A673 (cell line): ENCODE data around the gene AKAP5. TPM values are rescaled to one million over a fixed set of nuclear protein-coding genes. Genes with fewer than 3 reads are reported as not detected.

Experiments
- BruUV-seq: library from RNA; stranded (reverse); fragments of 400-500 nt; replicated peaks from 2 replicates; lab custom pipeline; 2021; lab: Mats Ljungman, UMichigan
- CTCF ChIA-PET: fragments of 300-600 bp; sonication (Branson Sonifier 250); formaldehyde crosslinking; loops from one replicate; lab custom pipeline; 2022; ENCODE audit warnings: antibody characterized with exemption; lab: Charles Lee
- POLR2A ChIA-PET: fragments of 300-600 bp; sonication (Branson Sonifier 250); formaldehyde crosslinking; loops from one replicate; lab custom pipeline; 2022; ENCODE audit warnings: antibody characterized with exemption; ENCODE audit not compliant: low non-redundant PET; lab: Charles Lee
- DNase-seq: peaks from one replicate; pipeline ENCODE4 v3.0.0-alpha.2; 2015; ENCODE audit warnings: low spot score
- H3K27ac ChIP-seq: fragments of 200-600 bp; sonication (generic); 2 replicates; pipeline ENCODE4 v1.5.1; 2016; ENCODE audit warnings: mixed run types, low read depth, mild to moderate bottlenecking, mixed read lengths, antibody characterized with exemption, low read length; ENCODE audit not compliant: poor library complexity, severe bottlenecking
- H3K27me3 ChIP-seq: fragments of 200-600 bp; sonication (generic); replicated peaks from 2 replicates; pipeline ENCODE4 v1.6.1; 2017; ENCODE audit warnings: mixed run types, low read depth, mild to moderate bottlenecking, mixed read lengths, antibody characterized with exemption, low read length; ENCODE audit not compliant: insufficient read depth, poor library complexity
- H3K36me3 ChIP-seq: fragments of 200-600 bp; sonication (generic); 2 replicates; pipeline ENCODE4 v1.6.1; 2016; ENCODE audit warnings: mixed run types, mild to moderate bottlenecking, mixed read lengths, antibody characterized with exemption, low read length; ENCODE audit not compliant: insufficient read depth, poor library complexity, severe bottlenecking
- H3K4me1 ChIP-seq: fragments of 200-600 bp; sonication (generic); 2 replicates; pipeline ENCODE4 v1.6.1; 2017; ENCODE audit warnings: mixed run types, mild to moderate bottlenecking, mixed read lengths, antibody characterized with exemption, low read length; ENCODE audit not compliant: insufficient read depth, poor library complexity, severe bottlenecking
- H3K4me3 ChIP-seq: fragments of 200-600 bp; sonication (generic); 2 replicates; pipeline ENCODE4 v1.5.1; 2016; ENCODE audit warnings: low read depth, mixed run types, mild to moderate bottlenecking, mixed read lengths, low read length; ENCODE audit not compliant: poor library complexity, severe bottlenecking
- H3K9me3 ChIP-seq: fragments of 200-600 bp; sonication (generic); 2 replicates; pipeline ENCODE4 v1.6.1; 2016; ENCODE audit warnings: mixed run types, low read depth, mild to moderate bottlenecking, mixed read lengths, antibody characterized with exemption, low read length; ENCODE audit not compliant: poor library complexity, severe bottlenecking
- CTCF ChIP-seq: fragments of 300-800, 200-600 bp; sonication (generic); conservative IDR thresholded peaks from 2 replicates; pipeline ENCODE4 v1.5.1; 2017; ENCODE audit warnings: low read depth, mild to moderate bottlenecking, antibody characterized with exemption, low read length, moderate library complexity, mixed read lengths
- EZH2 ChIP-seq: fragments of 200-600 bp; sonication (generic); IDR thresholded peaks from 2 replicates; pipeline ENCODE4 v1.6.1; 2017; ENCODE audit warnings: borderline replicate concordance, low read depth, mild to moderate bottlenecking, mixed read lengths, antibody characterized with exemption, low read length; ENCODE audit not compliant: poor library complexity, severe bottlenecking
- intact Hi-C: fragments of 100-400 bp; cut with micrococcal nuclease; formaldehyde crosslinking; loops from one replicate; pipeline ENCODE4 v1.10.0; 2022; ENCODE audit not compliant: unreplicated experiment
- total RNA-seq: library from RNA; stranded (reverse); gene quantifications from 2 replicates; pipeline ENCODE4 v1.2.3, GENCODE V29; 2021

Gene AKAP5
- total RNA-seq, 1 experiment from 2014 or later, result 2.6 TPM

- intact Hi-C loops, result no loop called here
- CTCF ChIA-PET, result no interaction called here
- peak; percentile 45 for DNase-seq
- Histone ChIP-seq H3K4me1 (no peaks in the 10 kb centered on the region), H3K9me3 (no peaks in the 10 kb centered on the region), H3K36me3 (peaks cover 88% of the 10 kb centered on the region), H3K27ac (no peak overlapping the region), H3K4me3 (no peak overlapping the region), H3K27me3 (no peaks in the 10 kb centered on the region)
- POLR2A ChIA-PET, result interaction anchor here (0.7 kb wide), 1 partner anchor 13 kb away, joined by 4 read pairs; no protein-coding TSS in a partner anchor
- TF ChIP-seq EZH2 (no peak), CTCF (no peak)
- no TSS peak for BruUV-seq
Observed at GRCh38 chr14:64421166-64421565, 44.1 kb upstream of the AKAP5 start.

GRCh38 chr14:64422005-64422404, 43.3 kb upstream of the AKAP5 start:
- H3K27me3 ChIP-seq, result no peaks in the 10 kb centered on the region
- DNase-seq, result no peak
- no peak overlapping the region for H3K27ac ChIP-seq
- peaks cover 88% of the 10 kb centered on the region for H3K36me3 ChIP-seq
- intact Hi-C loops, result no loop called here
- no peak overlapping the region for H3K4me3 ChIP-seq
- no peaks in the 10 kb centered on the region for H3K9me3 ChIP-seq
- BruUV-seq, result no TSS peak
- no peaks in the 10 kb centered on the region for H3K4me1 ChIP-seq
- TF ChIP-seq EZH2, result no peak
- no peak for TF ChIP-seq CTCF
- ChIA-PET POLR2A (no interaction called here), CTCF (no interaction called here)

GRCh38 chr14:64422756-64423155, 42.5 kb upstream of the AKAP5 start:
- intact Hi-C loops, result no loop called here
- Histone ChIP-seq H3K36me3 (peaks cover 88% of the 10 kb centered on the region), H3K9me3 (no peaks in the 10 kb centered on the region), H3K27me3 (no peaks in the 10 kb centered on the region), H3K4me1 (no peaks in the 10 kb centered on the region), H3K27ac (no peak overlapping the region), H3K4me3 (no peak overlapping the region)
- DNase-seq, result no peak
- no TSS peak for BruUV-seq
- ChIA-PET CTCF (no interaction called here), POLR2A (no interaction called here)
- TF ChIP-seq CTCF (no peak), EZH2 (no peak)
